Ammon's horn (tissue), 1 donor: ENCODE results near the gene PLEKHA6.

Experiments
- DNase-seq: peaks from one replicate; pipeline ENCODE4 v3.0.0-alpha.2; 2016; ENCODE audit warnings: low spot score

PLEKHA6 gene

DNA sequence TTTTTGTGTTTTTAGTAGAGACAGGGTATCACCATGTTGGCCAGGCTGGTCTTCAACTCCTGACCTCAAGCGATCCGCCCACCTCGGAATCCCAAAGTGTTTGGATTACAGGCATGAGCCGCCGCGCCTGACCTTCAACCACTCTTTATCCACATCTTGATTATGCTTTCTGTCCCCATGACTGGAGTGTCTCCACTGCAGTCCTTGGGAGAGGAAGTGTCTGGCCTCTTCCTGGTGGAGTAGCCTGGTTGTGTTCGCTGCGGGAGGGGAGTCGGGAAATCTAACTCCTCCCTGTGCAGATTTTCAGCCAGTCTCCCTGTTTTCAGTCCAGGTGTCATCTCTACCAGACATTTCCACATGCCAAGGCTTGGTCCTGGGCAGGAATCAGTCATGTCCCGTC lies 173.1 kb downstream of the PLEKHA6 start:
- no peak for DNase-seq

DNA sequence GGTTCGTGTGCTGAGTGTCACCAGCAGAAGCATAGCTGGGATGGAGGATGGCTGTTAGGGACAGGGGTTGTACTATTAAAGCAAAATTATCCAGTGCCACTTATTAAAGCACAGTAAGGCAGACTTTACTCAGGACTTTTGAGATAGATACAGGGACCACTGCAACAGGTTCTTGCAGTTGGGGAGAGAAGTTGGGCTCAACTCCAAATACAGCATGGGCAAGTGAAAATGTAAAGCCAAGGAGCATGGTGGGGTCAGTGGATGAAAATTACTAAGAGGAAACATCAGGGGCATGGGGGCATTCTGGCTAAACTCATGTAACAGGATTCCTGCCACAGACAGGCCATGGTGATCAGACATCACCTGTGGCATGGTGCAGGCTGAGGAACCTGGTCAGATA lies 178.6 kb downstream of the PLEKHA6 start:
- no peak for DNase-seq

DNA sequence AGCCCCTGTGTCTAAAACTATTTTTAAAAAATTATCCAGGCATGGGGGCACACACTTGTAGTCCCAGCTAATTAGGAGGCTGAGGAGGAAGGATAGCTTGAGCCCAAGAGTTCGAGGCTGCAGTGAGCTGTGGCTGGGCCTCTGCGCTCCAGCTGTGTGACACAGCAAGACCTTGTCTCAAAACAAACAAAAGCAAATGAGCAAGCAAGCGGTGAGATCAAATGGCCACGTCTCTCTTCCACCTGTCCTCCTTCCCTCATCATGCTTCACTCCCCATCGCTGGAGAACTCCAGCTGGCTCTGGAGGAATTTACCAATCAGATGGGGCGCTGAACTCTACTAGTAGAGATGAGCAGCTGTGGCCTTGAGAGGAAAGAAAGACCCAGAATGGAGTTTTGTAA lies 179.6 kb downstream of the PLEKHA6 start:
- no peak for DNase-seq

- no peak for DNase-seq
These were observed 181.0 kb downstream of the PLEKHA6 start for GRCh38 chr1:204178487-204179281.

DNA sequence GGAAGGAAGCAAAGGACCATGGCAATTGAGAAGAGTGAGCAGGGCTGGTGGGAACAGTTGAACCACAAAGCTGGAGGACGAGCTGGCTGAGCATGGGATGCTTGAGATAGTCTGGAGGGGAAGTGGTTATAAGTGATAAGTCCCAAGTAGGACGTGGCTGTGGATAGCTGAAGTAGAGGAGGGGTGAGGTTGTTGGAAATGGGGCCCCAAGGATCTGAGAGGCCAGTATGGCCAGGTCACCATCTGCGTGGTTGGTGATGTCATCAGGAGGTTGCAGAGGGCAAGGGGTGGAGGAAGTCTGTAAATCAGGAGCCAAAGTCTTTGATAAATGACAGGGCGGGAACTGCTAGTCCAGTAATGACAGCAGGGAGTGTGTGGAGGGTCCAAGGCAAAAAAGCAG lies 182.6 kb downstream of the PLEKHA6 start:
- DNase-seq = no peak

DNA sequence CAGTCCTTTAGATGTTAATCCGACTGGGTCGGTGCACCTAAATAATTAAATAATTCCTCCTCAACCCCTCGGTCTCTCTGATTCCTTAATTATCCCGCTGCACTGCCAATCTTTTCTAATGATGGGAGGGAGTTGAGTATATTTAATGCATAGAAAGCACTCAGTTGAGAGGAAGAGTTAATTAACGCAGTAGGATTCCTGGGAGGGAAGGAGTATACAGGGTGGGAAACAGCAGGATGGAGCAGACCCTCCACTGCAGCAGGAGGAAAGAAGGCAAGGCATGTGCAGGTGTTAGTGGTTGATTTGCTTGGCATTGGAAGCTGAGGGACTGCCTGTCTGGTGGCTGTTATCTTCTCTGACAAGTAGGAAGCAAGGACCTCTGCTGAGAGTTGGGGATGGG lies 183.7 kb downstream of the PLEKHA6 start:
- DNase-seq = no peak

- DNase-seq = no peak
These were observed 184.8 kb downstream of the PLEKHA6 start for GRCh38 chr1:204174958-204175357.

DNA sequence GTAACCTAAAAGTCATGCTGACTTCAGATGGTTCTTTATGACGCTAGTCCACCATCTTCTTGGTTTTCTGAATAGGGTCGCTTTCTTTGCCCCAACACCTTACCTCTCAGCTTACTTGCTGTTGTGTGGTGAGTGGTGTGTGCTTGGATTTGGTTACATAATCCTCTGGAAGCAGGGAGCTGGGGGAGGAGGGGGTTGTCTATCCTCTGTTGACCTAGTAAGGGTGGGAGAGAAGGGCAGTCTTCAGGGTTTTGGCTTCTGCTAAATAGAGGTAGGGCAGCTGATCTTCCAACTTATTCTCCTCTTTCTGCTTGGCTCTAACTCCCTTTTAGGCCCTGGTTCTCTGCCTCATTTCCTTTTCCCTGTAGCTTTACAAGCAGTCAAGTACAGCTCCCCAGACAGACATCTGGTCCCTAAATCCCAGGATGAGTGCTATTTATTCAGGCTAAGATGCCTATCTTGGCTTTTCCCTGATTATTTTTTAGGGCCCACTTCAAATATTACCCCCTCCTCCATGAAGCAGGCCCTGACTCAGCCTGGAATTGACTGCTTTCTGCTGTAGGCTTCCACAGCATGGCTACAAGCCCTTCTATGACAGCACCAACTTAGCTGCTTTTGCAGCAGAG lies 187.2 kb downstream of the PLEKHA6 start:
- DNase-seq = no peak

DNA sequence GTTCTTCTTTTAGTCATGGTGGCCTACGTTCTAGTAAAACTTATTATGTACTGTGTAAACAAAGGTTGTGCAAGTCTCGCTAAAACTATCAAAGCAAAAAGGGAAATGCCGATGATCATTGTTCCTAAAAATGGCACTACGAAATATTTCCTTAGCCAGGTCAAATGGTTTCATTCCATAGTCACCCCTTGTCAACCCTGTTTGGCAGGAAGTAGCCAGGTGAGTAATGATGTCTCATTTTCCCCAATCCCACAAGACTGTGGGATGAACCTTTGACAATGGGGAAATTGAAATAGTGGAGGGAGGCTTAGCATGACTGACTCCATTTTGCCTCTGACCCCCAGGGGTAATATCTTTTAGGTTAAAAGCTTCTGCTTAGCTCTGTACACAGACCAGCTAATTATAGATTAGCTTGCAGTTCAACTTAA lies 188.0 kb downstream of the PLEKHA6 start:
- no peak for DNase-seq

GRCh38 chr1:204170494-204171155 lies 189.1 kb downstream of the PLEKHA6 start:
- no peak for DNase-seq

- DNase-seq = no peak
These were observed 189.9 kb downstream of the PLEKHA6 start for GRCh38 chr1:204169858-204170257.
